ENCODE measurements around the gene EXOC3.

- TF ChIP-seq CTCF (conservative IDR thresholded peaks at IDR 0.05; ENCODE audit: low read length) (no peak), EZH2phosphoT487 (IDR thresholded peaks at IDR 0.05; ENCODE audit: borderline replicate concordance, low read depth, low read length) (no peak)
Measured at GRCh38 chr5:478369-478981, 35.5 kb downstream of the EXOC3 start.

All from OCI-LY7 (cell line).